Measurements from ENCODE around the gene NPTN. TPM values are rescaled to one million over a fixed set of nuclear protein-coding genes. Genes with fewer than 3 reads are reported as not detected.
A peak's percentile ranks its signal among the peaks of the same experiment; 100 is the strongest.
"Not testable (repeated sequence)": the region's sequence is repeated elsewhere in the genome, so short reads cannot be mapped to it uniquely, and the experiment has no call there.

The NPTN gene
- total RNA-seq, 2 experiments from 2014 or later: 31.4 to 33.0 TPM

GRCh38 chr15:73660455-73660854 is 27.3 kb upstream of the NPTN start:
- no peak for DNase-seq
- Mint-ChIP-seq H3K4me1 (ENCODE audit: low read depth) (peaks cover 6% of the 10 kb centered on the region), H3K27me3 (ENCODE audit: low read depth) (peaks cover 21% of the 10 kb centered on the region), H3K27ac (no peak overlapping the region), H3K36me3 (ENCODE audit: low read depth) (no peaks in the 10 kb centered on the region), H3K4me3 (no peak overlapping the region), H3K9me3 (ENCODE audit: insufficient read depth) (no peaks in the 10 kb centered on the region)
- no peak for ATAC-seq
- POLR2A ChIA-PET: no interaction called here
- CTCF ChIA-PET: interaction anchor here (0.9 to 1.4 kb wide), 4 partner anchors 9 to 40 kb away, joined by 3 to 4 read pairs (median 3); no protein-coding TSS in a partner anchor

GRCh38 chr15:73658645-73659044 is 25.5 kb upstream of the NPTN start:
- Mint-ChIP-seq H3K27me3 (ENCODE audit: low read depth) (peaks cover 25% of the 10 kb centered on the region), H3K4me1 (ENCODE audit: low read depth) (peaks cover 6% of the 10 kb centered on the region), H3K36me3 (ENCODE audit: low read depth) (no peaks in the 10 kb centered on the region), H3K27ac (no peak overlapping the region), H3K9me3 (ENCODE audit: insufficient read depth) (no peaks in the 10 kb centered on the region), H3K4me3 (no peak overlapping the region)
- DNase-seq (no peak), ATAC-seq (no peak)
- ChIA-PET POLR2A (no interaction called here), CTCF (interaction anchor here (1.5 kb wide), 1 partner anchor 22 kb away, joined by 5 read pairs; no protein-coding TSS in a partner anchor)

GRCh38 chr15:73655724-73656123 is 22.5 kb upstream of the NPTN start:
- no peak overlapping the region for H3K4me3 Mint-ChIP-seq
- ChIA-PET CTCF (no interaction called here), POLR2A (no interaction called here)
- ATAC-seq: no peak
- H3K4me1 Mint-ChIP-seq (ENCODE audit: low read depth): peaks cover 8% of the 10 kb centered on the region
- no peak overlapping the region for H3K27ac Mint-ChIP-seq
- DNase-seq: no peak
- no peaks in the 10 kb centered on the region for H3K9me3 Mint-ChIP-seq (ENCODE audit: insufficient read depth)
- no peaks in the 10 kb centered on the region for H3K36me3 Mint-ChIP-seq (ENCODE audit: low read depth)
- H3K27me3 Mint-ChIP-seq (ENCODE audit: low read depth): peaks cover 18% of the 10 kb centered on the region

DNA sequence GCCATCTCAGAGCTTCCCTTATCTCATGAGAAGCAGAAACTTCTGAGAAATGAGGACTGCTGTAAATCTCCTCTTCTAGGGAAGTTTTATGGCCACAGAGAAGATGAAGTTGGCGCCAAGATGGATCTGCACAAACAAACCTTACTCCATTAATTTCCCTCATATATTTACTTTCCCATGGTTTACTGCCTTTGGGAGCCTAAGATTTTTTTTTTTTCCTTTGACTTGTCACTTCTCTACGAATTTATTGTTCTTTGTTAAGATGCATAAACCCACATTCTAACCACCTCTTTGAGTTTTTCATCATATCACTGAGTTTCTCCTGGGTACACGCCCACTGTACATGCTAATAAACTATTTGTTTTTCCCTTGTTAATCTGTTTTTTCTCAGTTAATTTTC is 21.5 kb upstream of the NPTN start:
- CTCF ChIA-PET: no interaction called here
- Mint-ChIP-seq H3K9me3 (ENCODE audit: insufficient read depth) (no peaks in the 10 kb centered on the region), H3K4me3 (no peak overlapping the region), H3K27ac (no peak overlapping the region), H3K36me3 (ENCODE audit: low read depth) (no peaks in the 10 kb centered on the region), H3K4me1 (ENCODE audit: low read depth) (peaks cover 7% of the 10 kb centered on the region), H3K27me3 (ENCODE audit: low read depth) (peaks cover 16% of the 10 kb centered on the region)
- DNase-seq: no peak
- POLR2A ChIA-PET: no interaction called here
- no peak for ATAC-seq

- ATAC-seq (no peak), DNase-seq (no peak)
- Mint-ChIP-seq H3K27me3 (ENCODE audit: low read depth) (peaks cover 18% of the 10 kb centered on the region), H3K4me1 (ENCODE audit: low read depth) (peaks cover 6% of the 10 kb centered on the region), H3K4me3 (no peak overlapping the region), H3K27ac (no peak overlapping the region), H3K36me3 (ENCODE audit: low read depth) (no peaks in the 10 kb centered on the region), H3K9me3 (ENCODE audit: insufficient read depth) (no peaks in the 10 kb centered on the region)
- POLR2A ChIA-PET: no interaction called here
- CTCF ChIA-PET: interaction anchor here (0.7 to 1.7 kb wide), 6 partner anchors 10 to 54 kb away, joined by 3 to 13 read pairs (median 3); no protein-coding TSS in a partner anchor
Observed at GRCh38 chr15:73650416-73651126, 17.4 kb upstream of the NPTN start.

DNA sequence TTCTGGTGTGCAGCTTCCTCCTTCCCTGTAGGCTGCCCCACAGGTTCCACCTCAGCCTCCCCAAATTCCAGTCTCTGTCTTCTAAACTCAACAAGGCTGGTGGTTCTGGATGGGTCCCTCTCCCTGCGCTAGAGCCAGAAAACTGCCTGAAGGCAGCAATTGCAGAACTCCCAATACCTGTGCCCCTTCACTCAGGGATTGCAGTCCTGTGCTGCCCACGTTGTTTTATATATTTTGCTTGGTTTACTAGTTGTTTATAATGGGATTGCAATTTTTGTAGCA is 14.8 kb upstream of the NPTN start:
- H3K4me1 Mint-ChIP-seq (ENCODE audit: low read depth): peaks cover 6% of the 10 kb centered on the region
- no peaks in the 10 kb centered on the region for H3K36me3 Mint-ChIP-seq (ENCODE audit: low read depth)
- no peaks in the 10 kb centered on the region for H3K9me3 Mint-ChIP-seq (ENCODE audit: insufficient read depth)
- DNase-seq (no peak), ATAC-seq (no peak)
- H3K4me3 Mint-ChIP-seq: no peak overlapping the region
- ChIA-PET CTCF (interaction anchor here (3.1 kb wide), 1 partner anchor 11 kb away, joined by 18 read pairs; no protein-coding TSS in a partner anchor), POLR2A (no interaction called here)
- H3K27ac Mint-ChIP-seq: no peak overlapping the region
- H3K27me3 Mint-ChIP-seq (ENCODE audit: low read depth): peaks cover 14% of the 10 kb centered on the region

DNA sequence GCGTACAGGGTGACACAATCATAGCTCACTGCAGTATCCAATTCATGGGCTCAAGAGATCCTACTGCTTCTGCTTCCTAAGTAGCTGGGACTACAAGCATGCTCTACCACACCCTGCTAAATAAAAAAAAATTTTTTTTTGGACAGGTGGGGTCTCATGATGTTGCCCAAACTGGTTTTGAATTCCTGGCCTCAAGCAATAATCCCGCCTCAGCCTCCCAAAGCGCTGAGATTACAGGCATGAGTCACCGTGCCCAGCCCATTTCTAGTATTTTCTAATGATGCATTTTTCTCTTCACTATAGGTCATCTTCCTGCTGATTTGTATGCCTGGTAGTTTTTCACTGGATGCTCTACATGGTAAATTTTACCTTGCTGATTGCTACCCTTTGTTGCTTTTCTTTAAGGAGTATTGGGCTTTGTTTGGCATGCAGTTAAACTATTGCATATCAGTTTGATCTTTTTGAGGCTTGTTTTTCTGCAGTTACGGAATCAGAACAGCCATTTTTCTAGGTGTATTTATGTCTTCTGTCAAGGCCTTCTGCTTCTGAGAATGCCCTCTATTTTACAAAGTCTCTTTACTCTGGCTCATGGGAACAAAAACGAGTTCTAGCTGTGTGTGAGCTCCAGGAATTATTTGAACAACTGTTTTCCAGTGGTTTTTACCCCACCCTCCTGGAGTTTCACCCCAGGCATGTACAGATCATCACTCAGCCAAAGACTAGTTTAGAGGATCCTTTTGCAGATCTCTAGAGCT is 14.2 kb upstream of the NPTN start:
- no peaks in the 10 kb centered on the region for H3K9me3 Mint-ChIP-seq (ENCODE audit: insufficient read depth)
- DNase-seq (no peak), ATAC-seq (no peak)
- CTCF ChIA-PET: interaction anchor here (3.1 kb wide), 1 partner anchor 11 kb away, joined by 18 read pairs; no protein-coding TSS in a partner anchor
- no peak overlapping the region for H3K4me3 Mint-ChIP-seq
- POLR2A ChIA-PET: no interaction called here
- H3K36me3 Mint-ChIP-seq (ENCODE audit: low read depth): no peaks in the 10 kb centered on the region
- H3K27ac Mint-ChIP-seq: no peak overlapping the region
- H3K27me3 Mint-ChIP-seq (ENCODE audit: low read depth): peaks cover 14% of the 10 kb centered on the region
- peaks cover 6% of the 10 kb centered on the region for H3K4me1 Mint-ChIP-seq (ENCODE audit: low read depth)

DNA sequence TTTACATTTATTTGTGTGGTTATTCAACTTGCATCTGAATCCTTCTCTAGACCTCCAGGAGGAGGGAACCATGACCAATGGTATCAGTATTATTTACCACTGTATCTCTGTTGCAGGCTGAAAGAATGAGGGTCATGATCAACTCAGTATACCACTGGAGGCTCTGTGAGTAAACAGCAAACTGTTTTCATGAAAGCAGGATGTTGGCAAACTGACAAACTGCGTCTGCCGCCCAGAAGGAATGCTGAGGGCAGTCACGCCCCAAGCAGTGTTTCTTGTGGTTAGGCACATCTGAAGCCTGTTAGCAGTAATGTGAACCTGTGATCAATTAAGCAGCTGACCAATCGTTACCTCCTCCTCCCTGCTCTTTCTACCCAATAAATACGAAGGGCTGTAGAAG is 6.3 kb upstream of the NPTN start:
- POLR2A ChIA-PET; DNase-seq; ATAC-seq; H3K9me3 Mint-ChIP-seq (ENCODE audit: insufficient read depth); H3K36me3 Mint-ChIP-seq (ENCODE audit: low read depth); H3K4me1 Mint-ChIP-seq (ENCODE audit: low read depth); H3K4me3 Mint-ChIP-seq; H3K27ac Mint-ChIP-seq: not testable (repeated sequence)
- peaks cover 27% of the 10 kb centered on the region for H3K27me3 Mint-ChIP-seq (ENCODE audit: low read depth)
- CTCF ChIA-PET: interaction anchor here (0.7 to 10.1 kb wide), 4 partner anchors 32 to 65 kb away, joined by 3 to 228 read pairs (median 4); no protein-coding TSS in a partner anchor

DNA sequence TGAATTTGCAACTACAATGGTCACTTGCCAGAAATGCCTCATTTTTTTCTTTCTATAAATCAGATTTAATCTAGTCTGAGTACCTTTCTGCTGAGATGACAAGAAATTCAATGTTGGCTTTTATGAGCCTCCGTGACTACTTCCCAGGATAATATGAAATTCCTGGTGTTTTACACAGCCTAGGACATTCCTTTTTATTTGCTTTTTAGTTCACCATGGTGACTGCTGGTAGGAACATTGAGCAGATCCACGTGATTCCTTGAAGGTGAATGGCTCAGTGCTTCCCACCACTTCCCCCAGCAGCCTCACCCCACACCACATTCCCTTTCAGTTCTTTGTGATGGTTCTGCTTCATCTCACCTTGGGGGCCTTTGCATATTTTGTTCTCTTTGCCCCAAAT is 4.3 kb upstream of the NPTN start:
- ATAC-seq: no peak
- Mint-ChIP-seq H3K27ac (no peak overlapping the region), H3K36me3 (ENCODE audit: low read depth) (no peaks in the 10 kb centered on the region), H3K4me1 (ENCODE audit: low read depth) (peaks cover 11% of the 10 kb centered on the region), H3K4me3 (no peak overlapping the region), H3K27me3 (ENCODE audit: low read depth) (peaks cover 26% of the 10 kb centered on the region), H3K9me3 (ENCODE audit: insufficient read depth) (no peaks in the 10 kb centered on the region)
- POLR2A ChIA-PET: interaction anchor here (0.6 to 1.2 kb wide), 2 partner anchors 77 to 335 kb away, joined by 3 to 4 read pairs; no protein-coding TSS in a partner anchor
- DNase-seq: no peak
- CTCF ChIA-PET: interaction anchor here (0.8 to 10.1 kb wide), 28 partner anchors 9 to 360 kb away, joined by 3 to 228 read pairs (median 14); partner anchors contain the start of gene CD276

GRCh38 chr15:73633991-73634495 is 854 bp upstream of the NPTN start:
- Mint-ChIP-seq H3K4me1 (ENCODE audit: low read depth) (peaks cover 37% of the 10 kb centered on the region), H3K9me3 (ENCODE audit: insufficient read depth) (no peaks in the 10 kb centered on the region), H3K27me3 (ENCODE audit: low read depth) (peaks cover 14% of the 10 kb centered on the region), H3K27ac (peak overlapping the region; percentile 69), H3K4me3 (peak overlapping the region; percentile 80), H3K36me3 (ENCODE audit: low read depth) (no peaks in the 10 kb centered on the region)
- ATAC-seq: no peak
- no peak for DNase-seq
- CTCF ChIA-PET: interaction anchor here (1.0 to 10.1 kb wide), 11 partner anchors 8 to 369 kb away, joined by 3 to 228 read pairs (median 47); no protein-coding TSS in a partner anchor
- POLR2A ChIA-PET: interaction anchor here (0.6 to 1.5 kb wide), 3 partner anchors 15 to 45 kb away, joined by 3 read pairs; no protein-coding TSS in a partner anchor

DNA sequence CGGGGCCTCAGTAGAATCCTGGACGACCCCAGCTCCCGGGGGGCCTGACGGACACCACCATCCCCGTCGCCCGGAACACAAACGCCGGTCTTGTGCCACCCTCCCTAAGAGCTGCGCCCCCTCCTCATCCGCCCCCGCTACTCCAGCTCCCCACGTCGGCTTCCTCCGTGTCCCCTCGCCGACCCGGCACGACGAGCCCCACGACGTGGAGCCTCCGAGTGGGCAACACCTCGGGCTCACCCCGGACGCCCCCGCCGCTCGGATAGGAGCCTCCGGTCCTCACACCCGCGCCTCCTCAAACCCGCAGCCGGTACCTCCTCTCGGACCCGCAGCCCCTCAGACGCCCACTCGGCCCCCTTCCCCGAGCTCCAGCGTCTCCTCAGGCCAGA is 525 bp downstream of the NPTN start:
- DNase-seq (no peak), ATAC-seq (peak; percentile 6)
- ChIA-PET POLR2A (interaction anchor here (0.5 to 1.0 kb wide), 3 partner anchors 24 to 1176 kb away, joined by 3 read pairs; no protein-coding TSS in a partner anchor), CTCF (interaction anchor here (1.6 to 10.1 kb wide), 4 partner anchors 13 to 72 kb away, joined by 6 to 228 read pairs (median 132); no protein-coding TSS in a partner anchor)
- Mint-ChIP-seq H3K4me3 (peak overlapping the region; percentile 80), H3K9me3 (ENCODE audit: insufficient read depth) (no peaks in the 10 kb centered on the region), H3K27me3 (ENCODE audit: low read depth) (peaks cover 12% of the 10 kb centered on the region), H3K36me3 (ENCODE audit: low read depth) (peaks cover 2% of the 10 kb centered on the region), H3K4me1 (ENCODE audit: low read depth) (peaks cover 44% of the 10 kb centered on the region), H3K27ac (peak overlapping the region; percentile 56)

Data from activated CD8-positive, alpha-beta T cell treated with anti-CD3 and anti-CD28 coated beads, Interleukin-2, amount 10 ng/mL, durations not matched to agents 7 days and 5 days (primary cell).